Panc1 (cell line): ENCODE measurements around the gene PRR30. TPM values are rescaled to one million over a fixed set of nuclear protein-coding genes. Genes with fewer than 3 reads are reported as not detected.

Experiments used
- ATAC-seq: fragments of 200-7000 bp; cut with Tn5 transposase; 2 replicates; pipeline ENCODE4 v1.9.1; 2020; ENCODE audit warnings: mild to moderate bottlenecking, moderate library complexity
- BruUV-seq: library from RNA; stranded (reverse); fragments of 400-500 nt; replicated peaks from 2 replicates; lab custom pipeline; 2021; lab: Mats Ljungman, UMichigan
- CTCF ChIA-PET: fragments of 300-600 bp; sonication (Branson Sonifier 250); formaldehyde crosslinking; loops from one replicate; lab custom pipeline; 2022; ENCODE audit warnings: antibody characterized with exemption; lab: Charles Lee
- POLR2A ChIA-PET: fragments of 300-600 bp; sonication (Branson Sonifier 250); formaldehyde crosslinking; loops from one replicate; lab custom pipeline; 2022; ENCODE audit warnings: antibody characterized with exemption; lab: Charles Lee
- DNase-seq: peaks from one replicate; pipeline ENCODE4 v3.0.0-alpha.2; 2010; ENCODE audit warnings: low read depth, low spot score
- H3K27ac ChIP-seq: 2 replicates; pipeline ENCODE4 v1.5.1; 2011; ENCODE audit warnings: mild to moderate bottlenecking, low read length, inconsistent platforms
- H3K27me3 ChIP-seq: fragments of 200-500 bp; sonication (Bioruptor generic); 2 replicates; pipeline ENCODE4 v1.6.0; 2014; ENCODE audit warnings: low read length, inconsistent platforms; ENCODE audit not compliant: control insufficient read depth, insufficient read depth
- H3K36me3 ChIP-seq: fragments of 200-500 bp; sonication (Bioruptor generic); 2 replicates; pipeline ENCODE4 v1.5.1; 2014; ENCODE audit warnings: inconsistent platforms, mild to moderate bottlenecking, low read length, moderate library complexity; ENCODE audit not compliant: control insufficient read depth, insufficient read depth
- H3K4me1 ChIP-seq: 2 replicates; pipeline ENCODE4 v1.5.1; 2011; ENCODE audit warnings: inconsistent platforms, mild to moderate bottlenecking, low read length, moderate library complexity; ENCODE audit not compliant: control insufficient read depth, insufficient read depth
- H3K4me3 ChIP-seq, 2 experiments: 2 replicates each; pipeline ENCODE4 v1.5.1; 2011 to 2012; ENCODE audit warnings: low read depth in 2 of 2, low read length in 2 of 2, mild to moderate bottlenecking in 2 of 2, inconsistent platforms in 1 of 2, moderate library complexity in 1 of 2
- H3K9me3 ChIP-seq: fragments of 200-500 bp; sonication (Bioruptor generic); 2 replicates; pipeline ENCODE4 v1.5.1; 2014; ENCODE audit warnings: low read depth, mild to moderate bottlenecking, inconsistent platforms, low read length, moderate library complexity; ENCODE audit not compliant: control insufficient read depth, insufficient read depth
- POLR2AphosphoS5 ChIP-seq: IDR thresholded peaks from 2 replicates; pipeline ENCODE4 v1.6.1; 2012; ENCODE audit warnings: mild to moderate bottlenecking, low read depth, low read length, moderate library complexity
- REST ChIP-seq, 2 experiments: IDR thresholded peaks; 2 replicates each; pipeline ENCODE4 v1.6.1; 2011 to 2012; ENCODE audit warnings: low read depth in 2 of 2, control low read depth in 1 of 2, low read length in 1 of 2, mild to moderate bottlenecking in 1 of 2, moderate library complexity in 1 of 2; ENCODE audit not compliant: insufficient read depth in 1 of 2
- SIN3A ChIP-seq: IDR thresholded peaks from 2 replicates; pipeline ENCODE4 v1.6.1; 2012; ENCODE audit warnings: low read depth, mild to moderate bottlenecking, low read length, moderate library complexity, borderline replicate concordance; ENCODE audit not compliant: insufficient read depth
- TCF7L2 ChIP-seq: IDR thresholded peaks from 2 replicates; pipeline ENCODE4 v1.6.1; 2011; ENCODE audit warnings: mild to moderate bottlenecking, low read depth, low read length, inconsistent platforms
- in situ Hi-C: cut with HindIII; loops from 2 replicates; pipeline ENCODE4 v1.10.0; 2016; ENCODE audit warnings: low sequenced_read_pairs, low pct_unique_long_range_greater_than_20kb
- intact Hi-C: fragments of 100-400 bp; cut with micrococcal nuclease; formaldehyde crosslinking; loops from one replicate; pipeline ENCODE4 v1.10.0; 2022; ENCODE audit not compliant: unreplicated experiment
- total RNA-seq: library from RNA; stranded (reverse); gene quantifications from one replicate; pipeline ENCODE4 v1.2.1, GENCODE V29; 2021; ENCODE audit not compliant: unreplicated experiment
- TF ChIP-seq, protein P1 (sequence below): fragments of 450-650 bp; IDR thresholded peaks from 2 replicates; pipeline ENCODE4 v1.5.1; 2017; ENCODE audit warnings: mild to moderate bottlenecking

The PRR30 gene
- total RNA-seq, 1 experiment from 2014 or later = not detected

- ATAC-seq (no peak), DNase-seq (no peak)
- in situ Hi-C loops = no loop called here
Measured at GRCh38 chr2:27155069-27155520, 15.9 kb upstream of the PRR30 start.

DNA sequence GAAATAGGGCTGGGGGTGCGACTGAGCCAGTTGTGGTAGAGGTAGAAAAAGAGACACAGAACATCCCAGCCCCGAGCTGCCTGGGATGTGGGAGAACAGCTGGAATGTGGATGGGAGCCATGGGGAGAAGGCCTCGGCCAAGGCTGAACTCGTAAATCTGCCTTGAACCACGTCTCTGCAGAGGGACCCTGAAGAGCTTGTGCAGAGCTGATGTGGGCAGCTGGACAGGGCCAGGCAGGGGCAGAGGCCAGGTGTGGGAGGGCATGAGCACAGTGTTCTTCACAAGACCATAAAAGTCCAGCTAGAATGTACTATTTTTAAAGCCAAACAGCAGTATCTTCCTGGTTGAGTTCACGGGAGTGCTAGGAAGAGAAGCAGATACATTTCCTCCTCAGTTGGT is 15.3 kb upstream of the PRR30 start:
- no peak for TF ChIP-seq POLR2AphosphoS5
- TF ChIP-seq, protein P1, sequence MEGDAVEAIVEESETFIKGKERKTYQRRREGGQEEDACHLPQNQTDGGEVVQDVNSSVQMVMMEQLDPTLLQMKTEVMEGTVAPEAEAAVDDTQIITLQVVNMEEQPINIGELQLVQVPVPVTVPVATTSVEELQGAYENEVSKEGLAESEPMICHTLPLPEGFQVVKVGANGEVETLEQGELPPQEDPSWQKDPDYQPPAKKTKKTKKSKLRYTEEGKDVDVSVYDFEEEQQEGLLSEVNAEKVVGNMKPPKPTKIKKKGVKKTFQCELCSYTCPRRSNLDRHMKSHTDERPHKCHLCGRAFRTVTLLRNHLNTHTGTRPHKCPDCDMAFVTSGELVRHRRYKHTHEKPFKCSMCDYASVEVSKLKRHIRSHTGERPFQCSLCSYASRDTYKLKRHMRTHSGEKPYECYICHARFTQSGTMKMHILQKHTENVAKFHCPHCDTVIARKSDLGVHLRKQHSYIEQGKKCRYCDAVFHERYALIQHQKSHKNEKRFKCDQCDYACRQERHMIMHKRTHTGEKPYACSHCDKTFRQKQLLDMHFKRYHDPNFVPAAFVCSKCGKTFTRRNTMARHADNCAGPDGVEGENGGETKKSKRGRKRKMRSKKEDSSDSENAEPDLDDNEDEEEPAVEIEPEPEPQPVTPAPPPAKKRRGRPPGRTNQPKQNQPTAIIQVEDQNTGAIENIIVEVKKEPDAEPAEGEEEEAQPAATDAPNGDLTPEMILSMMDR = no peak
- no peak for TF ChIP-seq SIN3A
- TF ChIP-seq REST (IDR thresholded peaks at IDR 0.05; ENCODE audit: insufficient read depth in 1 of 2, low read depth in 2 of 2, low read length in 1 of 2) = no peak
- no peak for TF ChIP-seq TCF7L2
- Histone ChIP-seq H3K9me3 (no peaks in the 10 kb centered on the region), H3K4me1 (no peaks in the 10 kb centered on the region), H3K27ac (no peak overlapping the region), H3K27me3 (no peaks in the 10 kb centered on the region), H3K36me3 (no peaks in the 10 kb centered on the region), H3K4me3 (no peak overlapping the region)
- ChIA-PET POLR2A (no interaction called here), CTCF (interaction anchor here (0.6 kb wide), 1 partner anchor 254 kb away, joined by 3 read pairs; no protein-coding TSS in a partner anchor)
- intact Hi-C loops = no loop called here
- DNase-seq (no peak), ATAC-seq (no peak)
- BruUV-seq = no TSS peak
- in situ Hi-C loops = no loop called here

More at GRCh38 chr2:27155069-27155520, 15.9 kb upstream of the PRR30 start:
- intact Hi-C loops = no loop called here
- Histone ChIP-seq H3K36me3 (no peaks in the 10 kb centered on the region), H3K4me1 (no peaks in the 10 kb centered on the region), H3K27me3 (no peaks in the 10 kb centered on the region), H3K27ac (no peak overlapping the region), H3K9me3 (no peaks in the 10 kb centered on the region), H3K4me3 (no peak overlapping the region)
- TF ChIP-seq, protein P1 = no peak
- no peak for TF ChIP-seq POLR2AphosphoS5
- no peak for TF ChIP-seq TCF7L2
- no peak for TF ChIP-seq SIN3A
- no peak for TF ChIP-seq REST (IDR thresholded peaks at IDR 0.05; ENCODE audit: insufficient read depth in 1 of 2, low read depth in 2 of 2, low read length in 1 of 2)
- ChIA-PET POLR2A (no interaction called here), CTCF (no interaction called here)
- no TSS peak for BruUV-seq
